SIG-M5 (cell line): ENCODE data around the gene RPS6KA2.
"Not testable (repeated sequence)": the region's sequence is repeated elsewhere in the genome, so short reads cannot be mapped to it uniquely, and the experiment has no call there.

ENCODE experiments used
- DNase-seq: peaks from one replicate; lab custom pipeline; 2025; lab: John Stamatoyannopoulos, UW

RPS6KA2 gene

GRCh38 chr6:166395351-166395750 lies 231.7 kb downstream of the RPS6KA2 start:
- DNase-seq: no peak

GRCh38 chr6:166394036-166394892 lies 232.8 kb downstream of the RPS6KA2 start:
- no peak for DNase-seq

- DNase-seq: no peak
These were observed 233.6 kb downstream of the RPS6KA2 start for GRCh38 chr6:166393535-166393823.

DNA sequence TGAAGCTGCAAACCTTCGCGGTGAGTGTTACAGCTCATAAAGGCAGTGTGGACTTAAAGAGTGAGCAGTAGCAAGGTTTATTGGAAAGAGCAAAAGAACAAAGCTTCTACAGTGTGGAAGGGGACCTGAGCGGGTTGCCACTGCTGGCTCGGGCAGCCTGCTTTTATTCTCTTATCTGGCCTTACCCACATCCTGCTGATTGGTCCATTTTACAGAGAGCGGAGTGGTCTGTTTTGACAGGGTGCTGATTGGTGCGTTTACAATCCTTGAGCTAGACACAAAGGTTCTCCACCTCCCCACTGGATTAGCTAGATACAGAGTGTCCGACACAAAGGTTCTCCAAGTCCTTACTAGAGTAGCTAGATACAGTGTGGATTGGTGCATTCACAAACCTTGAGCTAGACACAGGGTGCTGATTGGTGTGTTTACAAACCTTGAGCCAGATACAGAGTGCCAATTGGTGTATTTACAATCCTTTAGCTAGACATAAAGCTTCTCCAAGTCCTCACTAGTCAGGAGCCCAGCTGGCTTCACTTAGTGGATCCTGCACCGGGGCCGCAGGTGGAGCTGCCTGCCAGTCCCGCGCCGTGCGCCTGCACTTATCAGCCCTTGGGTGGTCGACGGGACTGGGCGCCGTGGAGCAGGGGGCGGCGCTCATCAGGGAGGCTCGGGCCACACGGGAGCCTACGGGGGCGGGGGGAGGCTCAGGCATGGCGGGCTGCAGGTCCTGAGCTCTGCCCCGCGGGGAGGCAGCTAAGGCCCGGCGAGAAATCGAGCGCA lies 234.1 kb downstream of the RPS6KA2 start:
- not testable (repeated sequence) for DNase-seq

GRCh38 chr6:166389119-166389518 lies 237.9 kb downstream of the RPS6KA2 start:
- no peak for DNase-seq

GRCh38 chr6:166388290-166389004 lies 238.6 kb downstream of the RPS6KA2 start:
- DNase-seq: no peak

DNA sequence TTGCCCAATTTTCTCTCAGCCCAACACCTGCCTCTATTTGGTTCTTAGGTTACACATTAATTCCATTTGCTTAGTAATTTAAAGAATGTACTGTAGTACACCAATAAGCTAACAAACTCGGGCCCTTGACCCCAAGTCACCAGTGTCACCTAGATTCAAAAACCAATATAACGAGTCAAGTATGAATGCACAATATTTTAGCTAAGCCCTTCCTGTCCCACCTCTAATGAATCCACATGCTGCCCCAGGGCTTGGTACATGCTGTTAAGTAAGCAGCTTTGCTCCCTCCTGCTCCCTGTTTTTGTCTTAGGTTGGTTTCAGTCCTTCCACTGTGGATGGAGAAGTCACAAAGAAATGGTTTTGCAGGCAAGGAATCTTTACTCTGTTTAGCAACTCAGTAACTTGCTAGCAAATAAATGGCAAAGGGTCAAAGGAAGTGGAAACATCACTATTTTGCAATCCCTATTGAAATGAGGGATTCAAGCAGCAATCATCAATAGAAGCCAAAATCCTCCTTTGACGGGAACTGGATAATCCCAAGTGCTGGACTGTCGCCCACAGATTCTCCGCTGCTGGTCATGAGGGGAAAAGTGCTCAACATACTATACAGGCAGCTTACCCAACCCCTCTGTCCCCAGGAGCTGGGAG lies 239.3 kb downstream of the RPS6KA2 start:
- no peak for DNase-seq

GRCh38 chr6:166387098-166387497 lies 240.0 kb downstream of the RPS6KA2 start:
- DNase-seq: not testable (repeated sequence)

DNA sequence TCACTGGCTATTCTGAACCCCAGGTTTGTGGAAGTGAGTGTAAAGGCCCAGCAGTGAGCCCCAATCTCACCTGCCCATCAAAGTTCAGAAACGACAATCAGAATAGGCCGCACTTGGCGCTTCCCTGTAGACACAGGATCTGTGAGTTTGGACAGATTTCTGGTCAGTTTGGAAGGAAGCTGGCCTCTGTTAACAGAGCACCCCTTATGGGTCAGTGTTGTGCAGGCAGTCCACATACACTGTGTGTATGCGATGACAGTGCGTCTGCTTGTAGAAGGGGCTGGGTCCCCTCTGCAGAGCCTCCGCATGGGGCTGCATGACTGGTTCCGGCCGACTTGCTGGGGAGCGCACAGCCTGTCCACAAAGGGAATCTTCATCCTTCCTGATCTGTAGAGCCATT lies 240.9 kb downstream of the RPS6KA2 start:
- no peak for DNase-seq

GRCh38 chr6:166383802-166384363 lies 243.2 kb downstream of the RPS6KA2 start:
- not testable (repeated sequence) for DNase-seq

- DNase-seq: peak; percentile 61
These were observed 243.9 kb downstream of the RPS6KA2 start, which contains the start of gene MPC1 for GRCh38 chr6:166382933-166383801. Gene MPC1 (minus strand): TSS chr6:166382940. CDS start chr6:166382876, 64 bp downstream.

DNA sequence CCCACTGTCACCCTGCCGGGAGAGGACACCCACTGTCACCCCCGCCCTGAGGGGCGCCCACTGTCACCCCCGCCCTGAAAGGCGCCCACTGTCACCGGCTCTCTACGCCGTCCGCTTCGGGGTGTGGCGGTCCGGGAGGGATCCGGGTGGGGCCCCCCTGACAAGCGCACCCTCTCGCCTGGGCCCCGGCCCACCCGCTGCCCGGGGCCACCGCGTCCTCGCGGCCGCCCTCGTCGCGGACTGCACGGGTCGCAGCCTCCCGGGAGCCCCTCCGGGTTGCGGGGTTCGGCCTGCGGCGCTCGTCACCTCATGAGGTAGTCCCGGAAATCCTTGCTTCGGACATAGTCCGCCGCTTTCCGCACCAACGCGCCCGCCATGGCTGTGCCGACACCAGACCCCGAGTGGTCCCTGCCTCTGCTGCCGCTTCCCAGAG lies 244.5 kb downstream of the RPS6KA2 start:
- DNase-seq: no peak

- no peak for DNase-seq
These were observed 245.1 kb downstream of the RPS6KA2 start for GRCh38 chr6:166381733-166382499.

DNA sequence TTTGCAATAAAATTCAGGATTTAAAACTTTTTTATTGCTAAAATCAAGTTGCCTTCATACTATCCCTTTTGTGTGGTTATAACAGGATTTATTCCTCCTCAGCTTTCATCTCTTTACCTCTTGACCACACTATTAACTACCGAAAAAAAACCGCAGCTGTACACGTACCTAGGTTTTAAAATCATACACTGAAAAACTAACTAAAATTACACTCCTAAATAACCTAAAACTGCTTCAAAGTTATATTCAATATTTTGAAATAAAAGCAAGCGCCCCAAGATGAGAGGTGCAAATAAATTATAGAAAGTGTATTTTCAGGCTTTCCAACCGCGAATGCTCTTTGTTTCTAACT lies 245.7 kb downstream of the RPS6KA2 start:
- no peak for DNase-seq

GRCh38 chr6:166379800-166380199 lies 247.3 kb downstream of the RPS6KA2 start:
- no peak for DNase-seq

DNA sequence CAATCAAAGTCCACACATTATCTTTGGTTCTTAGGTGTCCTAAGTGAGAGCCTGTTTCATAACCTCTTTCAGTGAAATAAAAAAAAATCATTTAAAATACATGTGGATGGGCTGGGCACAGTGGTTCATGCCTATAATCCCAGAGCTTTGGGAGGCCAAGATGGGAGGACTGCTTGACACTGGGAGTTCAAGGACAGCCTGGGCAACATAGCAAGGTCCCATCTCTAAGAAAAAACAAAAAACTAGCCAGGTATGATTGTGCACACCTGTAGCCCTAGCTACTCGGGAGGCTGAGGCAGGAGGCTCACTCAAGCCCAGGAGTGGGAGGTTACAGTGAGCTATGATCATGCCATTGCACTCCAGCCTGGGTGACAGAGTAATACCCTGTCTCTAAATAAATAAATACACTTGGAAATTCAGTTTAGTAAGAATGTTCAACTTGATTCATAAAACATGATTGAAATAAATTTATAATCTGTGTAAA lies 247.9 kb downstream of the RPS6KA2 start:
- DNase-seq: no peak

- no peak for DNase-seq
These were observed 249.3 kb downstream of the RPS6KA2 start for GRCh38 chr6:166377721-166378120.

GRCh38 chr6:166375013-166375412 lies 252.0 kb downstream of the RPS6KA2 start:
- no peak for DNase-seq

GRCh38 chr6:166370489-166370888 lies 256.6 kb downstream of the RPS6KA2 start:
- DNase-seq: no peak

- no peak for DNase-seq
These were observed 257.3 kb downstream of the RPS6KA2 start for GRCh38 chr6:166369782-166370181.
